Left ventricle myocardium inferior (tissue), 1 donor: ENCODE data around the gene DNM1. TPM values are rescaled to one million over a fixed set of nuclear protein-coding genes. Genes with fewer than 3 reads are reported as not detected.

ENCODE experiments used
- DNase-seq: peaks from one replicate; pipeline ENCODE4 v3.0.0-alpha.2; 2020
- H3K27ac ChIP-seq: fragments of 200-600 bp; replicated peaks from 2 replicates; pipeline ENCODE4 v1.8.0; 2021
- H3K27me3 ChIP-seq: fragments of 200-600 bp; 2 replicates; pipeline ENCODE4 v1.8.0; 2021; ENCODE audit warnings: low read depth
- H3K36me3 ChIP-seq: fragments of 200-600 bp; 2 replicates; pipeline ENCODE4 v1.8.0; 2021
- H3K4me1 ChIP-seq: fragments of 200-600 bp; 2 replicates; pipeline ENCODE4 v1.8.0; 2021
- H3K4me3 ChIP-seq: fragments of 200-600 bp; 2 replicates; pipeline ENCODE4 v1.8.0; 2021; ENCODE audit warnings: mild to moderate bottlenecking, moderate library complexity
- H3K9me3 ChIP-seq: fragments of 200-600 bp; replicated peaks from 2 replicates; pipeline ENCODE4 v1.8.0; 2021
- intact Hi-C: fragments of 100-400 bp; cut with micrococcal nuclease; formaldehyde crosslinking; loops from one replicate; pipeline ENCODE4 v1.11.0; 2022
- total RNA-seq: library from RNA; stranded (reverse); fragmentation: NEBNext Ultra II Directional; extraction: Animal tissue kit (Norgen Biotek cat#: 25700); gene quantifications from one replicate; pipeline ENCODE4 v1.2.1, GENCODE V29; 2021
- TF ChIP-seq, protein P1 (sequence below): fragments of 200-600 bp; IDR thresholded peaks from 2 replicates; pipeline ENCODE4 v1.8.0; 2021; ENCODE audit warnings: antibody characterized with exemption, mild to moderate bottlenecking, borderline replicate concordance
- donor health status: DM: no; HTN: yes; CAD: no; lungs with severe emphysema.

DNM1 gene
- total RNA-seq, 1 donor from 2014 or later, result 4.9 TPM

- TF ChIP-seq, protein P1, sequence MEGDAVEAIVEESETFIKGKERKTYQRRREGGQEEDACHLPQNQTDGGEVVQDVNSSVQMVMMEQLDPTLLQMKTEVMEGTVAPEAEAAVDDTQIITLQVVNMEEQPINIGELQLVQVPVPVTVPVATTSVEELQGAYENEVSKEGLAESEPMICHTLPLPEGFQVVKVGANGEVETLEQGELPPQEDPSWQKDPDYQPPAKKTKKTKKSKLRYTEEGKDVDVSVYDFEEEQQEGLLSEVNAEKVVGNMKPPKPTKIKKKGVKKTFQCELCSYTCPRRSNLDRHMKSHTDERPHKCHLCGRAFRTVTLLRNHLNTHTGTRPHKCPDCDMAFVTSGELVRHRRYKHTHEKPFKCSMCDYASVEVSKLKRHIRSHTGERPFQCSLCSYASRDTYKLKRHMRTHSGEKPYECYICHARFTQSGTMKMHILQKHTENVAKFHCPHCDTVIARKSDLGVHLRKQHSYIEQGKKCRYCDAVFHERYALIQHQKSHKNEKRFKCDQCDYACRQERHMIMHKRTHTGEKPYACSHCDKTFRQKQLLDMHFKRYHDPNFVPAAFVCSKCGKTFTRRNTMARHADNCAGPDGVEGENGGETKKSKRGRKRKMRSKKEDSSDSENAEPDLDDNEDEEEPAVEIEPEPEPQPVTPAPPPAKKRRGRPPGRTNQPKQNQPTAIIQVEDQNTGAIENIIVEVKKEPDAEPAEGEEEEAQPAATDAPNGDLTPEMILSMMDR, result no peak
- peak; percentile 75 for DNase-seq
- Histone ChIP-seq H3K4me1 (peaks cover 36% of the 10 kb centered on the region), H3K4me3 (peak overlapping the region; percentile 56), H3K36me3 (no peaks in the 10 kb centered on the region), H3K9me3 (no peaks in the 10 kb centered on the region), H3K27ac (no peak overlapping the region), H3K27me3 (peaks cover 30% of the 10 kb centered on the region)
- intact Hi-C loops, result no loop called here
These were observed 47.0 kb downstream of the DNM1 start for GRCh38 chr9:128249908-128250838.

DNA sequence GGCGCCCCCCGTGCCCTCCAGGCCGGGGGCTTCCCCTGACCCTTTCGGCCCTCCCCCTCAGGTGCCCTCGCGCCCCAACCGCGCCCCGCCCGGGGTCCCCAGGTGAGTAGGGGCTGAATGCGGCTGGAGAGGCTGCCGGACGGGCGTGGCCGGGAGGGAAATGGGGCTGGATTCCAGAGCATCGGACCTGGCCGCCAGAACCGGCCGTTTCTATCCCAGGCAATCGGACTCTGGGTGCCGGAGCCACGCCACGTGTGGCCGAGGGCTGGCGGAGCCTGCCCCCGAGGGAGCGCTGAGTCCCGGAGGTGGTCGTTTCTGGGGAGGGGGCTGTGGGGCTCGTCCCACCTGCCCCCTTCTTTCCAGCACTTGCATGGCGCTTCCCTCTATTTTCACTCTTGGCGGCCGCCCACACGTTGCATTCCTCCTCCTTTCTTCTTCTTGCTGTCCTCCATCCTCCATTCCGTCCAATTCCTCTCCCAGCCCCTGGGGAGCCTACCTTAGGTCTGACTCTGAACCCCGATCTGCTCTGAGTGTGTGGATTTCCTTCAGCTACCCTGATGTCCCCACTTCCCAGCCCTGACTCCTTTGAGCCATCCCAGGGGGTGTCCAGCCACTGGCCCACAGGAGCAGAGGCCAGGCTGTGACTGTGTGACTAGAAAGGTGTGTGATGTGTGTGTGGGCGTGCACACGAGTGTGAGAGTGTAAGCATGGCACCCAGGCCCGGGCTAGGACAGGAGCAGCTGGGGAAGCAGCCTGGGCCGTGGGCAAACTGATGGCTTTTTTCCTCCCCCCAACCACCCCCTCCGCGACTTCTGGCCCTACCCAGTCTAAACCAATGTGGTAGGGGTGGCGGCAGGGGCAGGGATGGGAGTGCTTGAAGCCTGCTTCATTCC is 47.9 kb downstream of the DNM1 start:
- Histone ChIP-seq H3K36me3 (peaks cover 2% of the 10 kb centered on the region), H3K4me3 (peak overlapping the region; percentile 56), H3K4me1 (peaks cover 27% of the 10 kb centered on the region), H3K9me3 (no peaks in the 10 kb centered on the region), H3K27me3 (peaks cover 30% of the 10 kb centered on the region), H3K27ac (no peak overlapping the region)
- no peak for DNase-seq
- TF ChIP-seq, protein P1, result no peak
- intact Hi-C loops, result no loop called here

- H3K4me3 ChIP-seq, result no peak overlapping the region
- TF ChIP-seq, protein P1, result no peak
- peaks cover 23% of the 10 kb centered on the region for H3K4me1 ChIP-seq
- intact Hi-C loops, result no loop called here
- H3K27ac ChIP-seq, result no peak overlapping the region
- H3K36me3 ChIP-seq, result peaks cover 6% of the 10 kb centered on the region
- H3K27me3 ChIP-seq, result peaks cover 30% of the 10 kb centered on the region
- H3K9me3 ChIP-seq, result no peaks in the 10 kb centered on the region
- no peak for DNase-seq
These were observed 48.5 kb downstream of the DNM1 start for GRCh38 chr9:128251732-128252100.

DNA sequence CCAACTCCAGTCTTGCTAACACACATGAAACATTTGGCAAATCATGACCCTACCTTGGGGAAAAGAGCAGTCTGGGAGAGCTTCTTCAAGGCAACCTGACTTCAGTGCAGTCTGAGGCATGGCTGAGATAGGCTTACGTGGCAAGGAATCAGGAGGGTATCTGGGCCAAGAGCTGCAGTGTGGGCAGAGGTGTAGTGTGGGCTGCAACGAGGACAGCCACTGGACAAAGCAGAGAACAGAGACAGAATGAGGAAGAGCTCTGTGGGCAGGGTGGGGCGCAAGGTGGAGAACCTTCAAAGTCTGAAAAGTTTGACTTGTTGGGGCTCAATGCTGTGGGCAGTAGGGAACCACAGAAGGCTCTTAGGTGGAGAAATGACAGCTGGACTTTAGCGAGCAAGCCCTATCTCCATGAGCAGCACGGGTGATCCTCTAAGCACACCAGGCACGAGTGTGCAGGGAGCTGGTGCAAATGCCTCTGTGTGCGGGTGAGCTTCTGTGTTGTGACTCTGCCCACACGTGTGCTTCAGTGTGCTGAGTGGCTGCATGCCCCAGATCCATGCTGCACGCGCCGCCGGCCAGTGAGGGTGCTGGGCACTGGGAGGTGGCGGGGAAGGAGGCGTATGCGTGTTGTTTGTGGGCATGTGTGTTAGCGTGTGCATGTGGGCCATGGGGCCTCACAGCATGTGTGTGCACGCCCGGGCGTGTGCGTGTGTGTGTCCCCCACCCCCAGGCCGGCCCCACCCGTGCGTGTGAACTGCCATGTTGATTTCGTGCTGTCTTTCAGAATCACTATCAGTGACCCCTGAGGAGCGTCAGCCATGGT is 49.3 kb downstream of the DNM1 start:
- intact Hi-C loops, result no loop called here
- peaks cover 30% of the 10 kb centered on the region for H3K27me3 ChIP-seq
- H3K9me3 ChIP-seq, result no peaks in the 10 kb centered on the region

More for the DNA sequence above, 49.3 kb downstream of the DNM1 start:
- Histone ChIP-seq H3K27ac (no peak overlapping the region), H3K4me3 (no peak overlapping the region), H3K36me3 (peaks cover 14% of the 10 kb centered on the region), H3K4me1 (peaks cover 23% of the 10 kb centered on the region)
- no peak for DNase-seq
- TF ChIP-seq, protein P1, result no peak
